ENCODE results near the gene TDRD10.

- TF ChIP-seq, protein P1, sequence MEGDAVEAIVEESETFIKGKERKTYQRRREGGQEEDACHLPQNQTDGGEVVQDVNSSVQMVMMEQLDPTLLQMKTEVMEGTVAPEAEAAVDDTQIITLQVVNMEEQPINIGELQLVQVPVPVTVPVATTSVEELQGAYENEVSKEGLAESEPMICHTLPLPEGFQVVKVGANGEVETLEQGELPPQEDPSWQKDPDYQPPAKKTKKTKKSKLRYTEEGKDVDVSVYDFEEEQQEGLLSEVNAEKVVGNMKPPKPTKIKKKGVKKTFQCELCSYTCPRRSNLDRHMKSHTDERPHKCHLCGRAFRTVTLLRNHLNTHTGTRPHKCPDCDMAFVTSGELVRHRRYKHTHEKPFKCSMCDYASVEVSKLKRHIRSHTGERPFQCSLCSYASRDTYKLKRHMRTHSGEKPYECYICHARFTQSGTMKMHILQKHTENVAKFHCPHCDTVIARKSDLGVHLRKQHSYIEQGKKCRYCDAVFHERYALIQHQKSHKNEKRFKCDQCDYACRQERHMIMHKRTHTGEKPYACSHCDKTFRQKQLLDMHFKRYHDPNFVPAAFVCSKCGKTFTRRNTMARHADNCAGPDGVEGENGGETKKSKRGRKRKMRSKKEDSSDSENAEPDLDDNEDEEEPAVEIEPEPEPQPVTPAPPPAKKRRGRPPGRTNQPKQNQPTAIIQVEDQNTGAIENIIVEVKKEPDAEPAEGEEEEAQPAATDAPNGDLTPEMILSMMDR (conservative IDR thresholded peaks at IDR 0.05; ENCODE audit: low read depth, low read length), result no peak
- TF ChIP-seq CEBPB (IDR thresholded peaks at IDR 0.05; ENCODE audit: low read depth, low read length) (no peak), MAZ (IDR thresholded peaks at IDR 0.05; ENCODE audit: borderline replicate concordance, low read depth, low read length) (no peak), FOS (IDR thresholded peaks at IDR 0.05; ENCODE audit: low read depth, low read length) (no peak)
- TF ChIP-seq, protein P2, sequence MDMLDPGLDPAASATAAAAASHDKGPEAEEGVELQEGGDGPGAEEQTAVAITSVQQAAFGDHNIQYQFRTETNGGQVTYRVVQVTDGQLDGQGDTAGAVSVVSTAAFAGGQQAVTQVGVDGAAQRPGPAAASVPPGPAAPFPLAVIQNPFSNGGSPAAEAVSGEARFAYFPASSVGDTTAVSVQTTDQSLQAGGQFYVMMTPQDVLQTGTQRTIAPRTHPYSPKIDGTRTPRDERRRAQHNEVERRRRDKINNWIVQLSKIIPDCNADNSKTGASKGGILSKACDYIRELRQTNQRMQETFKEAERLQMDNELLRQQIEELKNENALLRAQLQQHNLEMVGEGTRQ (IDR thresholded peaks at IDR 0.05; ENCODE audit: low read depth, low read length), result no peak
Observed at GRCh38 chr1:154465621-154466195, 36.3 kb upstream of the TDRD10 start.

All from IMR-90 (cell line).